Activated T-helper 2 cell treated with anti-CD3 and anti-CD28 coated beads, Interferon-gamma antibody, Interleukin-2, Interleukin-4, amounts not matched to agents 10 μg/mL and 5 μg/mL and 100 μg/mL, durations not matched to agents 14 hours and 24 hours and 36 hours (primary cell): Measurements from ENCODE around the gene MIGA2. TPM values are rescaled to one million over a fixed set of nuclear protein-coding genes. Genes with fewer than 3 reads are reported as not detected.
A peak's percentile ranks its signal among the peaks of the same experiment; 100 is the strongest.

Experiments used
- DNase-seq: peaks from one replicate; pipeline ENCODE4 v3.0.0; 2021; ENCODE audit warnings: low spot score
- H3K27ac Mint-ChIP-seq: one replicate; pipeline ENCODE4 v1.8.0; 2021; ENCODE audit warnings: mixed read lengths
- H3K27me3 Mint-ChIP-seq: one replicate; pipeline ENCODE4 v1.8.0; 2021; ENCODE audit warnings: low read depth, mixed read lengths
- H3K36me3 Mint-ChIP-seq: one replicate; pipeline ENCODE4 v1.8.0; 2021; ENCODE audit warnings: low read depth, mixed read lengths
- H3K4me1 Mint-ChIP-seq: one replicate; pipeline ENCODE4 v1.8.0; 2021; ENCODE audit warnings: low read depth, mixed read lengths
- H3K4me3 Mint-ChIP-seq: one replicate; pipeline ENCODE4 v1.8.0; 2021; ENCODE audit warnings: low read depth, mild to moderate bottlenecking, moderate library complexity, mixed read lengths
- H3K9me3 Mint-ChIP-seq: one replicate; pipeline ENCODE4 v1.8.0; 2021; ENCODE audit warnings: mixed read lengths
- intact Hi-C: fragments of 100-400 bp; cut with micrococcal nuclease; formaldehyde crosslinking; loops from one replicate; pipeline ENCODE4 v1.15.1; 2023
- total RNA-seq: library from RNA; stranded (reverse); gene quantifications from 2 replicates; pipeline ENCODE4 v1.2.3, GENCODE V29; 2022

MIGA2 gene
- total RNA-seq, 1 donor from 2014 or later = 41.7 TPM

DNA sequence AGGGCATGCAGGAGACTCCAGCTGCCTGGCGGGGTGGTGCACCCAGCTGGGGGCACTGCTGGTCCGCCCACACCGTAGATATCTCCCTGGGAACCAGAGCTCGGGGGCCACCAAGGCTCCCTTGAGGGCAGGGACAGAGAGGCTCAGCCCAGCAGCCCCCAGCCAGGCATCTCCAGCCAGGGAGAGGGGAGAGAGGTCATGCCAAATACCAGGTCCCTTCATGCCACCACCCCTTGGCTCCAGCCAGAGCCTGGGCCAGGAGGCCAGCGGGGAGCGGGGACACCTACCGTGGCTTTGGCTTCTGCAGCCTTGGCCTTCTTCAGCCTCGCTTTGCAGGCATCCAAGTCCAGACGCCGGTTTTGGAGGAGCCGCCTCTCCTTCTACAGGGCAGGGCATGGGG lies 22.3 kb upstream of the MIGA2 start:
- intact Hi-C loops = no loop called here
- Mint-ChIP-seq H3K9me3 (no peaks in the 10 kb centered on the region), H3K36me3 (peaks cover 23% of the 10 kb centered on the region), H3K27me3 (no peaks in the 10 kb centered on the region), H3K4me1 (no peaks in the 10 kb centered on the region), H3K27ac (no peak overlapping the region), H3K4me3 (no peak overlapping the region)
- DNase-seq = no peak

GRCh38 chr9:129014608-129015007 lies 21.8 kb upstream of the MIGA2 start:
- intact Hi-C loops = no loop called here
- Mint-ChIP-seq H3K27ac (no peak overlapping the region), H3K9me3 (no peaks in the 10 kb centered on the region), H3K27me3 (no peaks in the 10 kb centered on the region), H3K4me3 (no peak overlapping the region), H3K36me3 (peaks cover 23% of the 10 kb centered on the region), H3K4me1 (no peaks in the 10 kb centered on the region)
- DNase-seq = no peak

- Mint-ChIP-seq H3K27ac (no peak overlapping the region), H3K27me3 (no peaks in the 10 kb centered on the region), H3K4me3 (no peak overlapping the region), H3K36me3 (peaks cover 5% of the 10 kb centered on the region), H3K4me1 (peaks cover 8% of the 10 kb centered on the region), H3K9me3 (no peaks in the 10 kb centered on the region)
- intact Hi-C loops = loop anchor here (10.0 kb wide), 1 partner anchor 336 kb away; the partner anchor contains the start of gene SET
- no peak for DNase-seq
Measured at GRCh38 chr9:129021091-129021490, 15.3 kb upstream of the MIGA2 start.

DNA sequence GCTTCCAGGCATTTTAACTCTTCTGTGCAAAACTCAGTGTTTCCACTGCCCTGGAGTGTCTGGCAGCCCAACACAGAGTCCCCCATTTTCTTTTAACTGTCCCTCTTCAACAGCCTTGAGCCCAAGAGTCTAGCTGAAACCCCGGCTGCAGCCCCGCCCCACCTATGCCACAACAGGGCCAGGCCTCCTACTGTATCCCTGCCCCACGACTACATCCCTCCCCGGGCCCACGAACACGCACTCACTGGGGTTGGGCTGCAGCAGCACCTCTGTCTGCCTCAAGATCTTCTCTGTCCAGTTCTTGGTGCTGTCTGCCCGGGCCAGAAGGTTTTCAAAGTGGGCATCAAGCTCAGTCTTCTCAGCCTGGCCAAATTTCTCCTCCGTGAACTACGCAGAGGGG lies 14.4 kb upstream of the MIGA2 start:
- H3K9me3 Mint-ChIP-seq = no peaks in the 10 kb centered on the region
- H3K4me3 Mint-ChIP-seq = no peak overlapping the region
- H3K27me3 Mint-ChIP-seq = no peaks in the 10 kb centered on the region
- no peak for DNase-seq
- H3K36me3 Mint-ChIP-seq = peaks cover 5% of the 10 kb centered on the region
- H3K27ac Mint-ChIP-seq = no peak overlapping the region
- intact Hi-C loops = loop anchor here (10.0 kb wide), 1 partner anchor 337 kb away; the partner anchor contains the start of gene SET
- H3K4me1 Mint-ChIP-seq = peaks cover 8% of the 10 kb centered on the region

DNA sequence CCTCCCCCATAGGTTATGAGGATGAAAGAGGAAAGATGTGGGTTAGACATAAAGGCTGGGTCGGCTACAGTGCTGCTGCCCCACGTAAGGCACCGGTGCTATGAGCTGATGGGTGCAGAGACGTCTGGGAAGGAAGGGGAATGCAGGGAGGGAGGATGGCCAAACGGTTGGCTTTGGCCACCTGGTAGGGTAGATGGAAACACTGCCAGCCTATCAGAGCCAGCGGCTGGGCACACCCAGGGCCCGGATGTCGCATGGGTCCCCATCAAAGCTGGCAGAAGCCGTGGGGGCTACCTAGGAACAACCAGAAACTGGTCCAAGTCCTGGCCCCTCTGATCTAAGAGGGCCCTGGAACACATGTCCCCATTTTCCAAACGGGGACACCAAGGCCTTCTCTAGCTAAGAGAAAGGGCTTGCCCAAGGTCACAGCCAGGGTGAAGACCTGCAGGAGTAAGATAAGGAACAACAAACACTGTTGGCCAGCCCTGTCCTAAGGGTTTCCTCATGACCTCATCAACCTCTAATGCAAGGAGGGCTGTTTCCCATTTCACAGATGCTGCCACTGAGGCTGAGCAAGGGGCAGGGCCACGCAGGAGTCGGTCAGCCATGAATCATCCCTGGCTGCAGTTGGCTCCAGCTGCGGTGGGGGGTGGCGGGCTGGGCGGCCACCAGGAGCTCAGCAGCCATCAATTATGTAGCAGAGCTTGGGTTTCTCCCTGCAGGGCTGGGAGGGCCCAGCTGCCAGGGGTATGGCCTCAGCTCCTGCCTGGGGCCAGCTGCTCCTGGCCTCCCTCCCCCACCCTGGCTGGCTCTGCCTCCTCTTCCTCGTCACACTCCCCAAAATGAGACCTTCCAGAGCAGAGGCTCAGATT lies 13.2 kb upstream of the MIGA2 start:
- H3K9me3 Mint-ChIP-seq = no peaks in the 10 kb centered on the region
- H3K4me3 Mint-ChIP-seq = no peak overlapping the region
- H3K27ac Mint-ChIP-seq = no peak overlapping the region
- DNase-seq = no peak
- intact Hi-C loops = loop anchor here (10.0 kb wide), 1 partner anchor 338 kb away; the partner anchor contains the start of gene SET
- H3K4me1 Mint-ChIP-seq = peaks cover 11% of the 10 kb centered on the region
- no peaks in the 10 kb centered on the region for H3K27me3 Mint-ChIP-seq
- H3K36me3 Mint-ChIP-seq = peaks cover 5% of the 10 kb centered on the region

- Mint-ChIP-seq H3K27ac (no peak overlapping the region), H3K27me3 (no peaks in the 10 kb centered on the region), H3K4me1 (peaks cover 11% of the 10 kb centered on the region), H3K4me3 (no peak overlapping the region), H3K36me3 (peaks cover 5% of the 10 kb centered on the region), H3K9me3 (no peaks in the 10 kb centered on the region)
- intact Hi-C loops = loop anchor here (10.0 kb wide), 1 partner anchor 339 kb away; the partner anchor contains the start of gene SET
- DNase-seq = no peak
Measured at GRCh38 chr9:129023908-129024233, 12.6 kb upstream of the MIGA2 start.

- H3K27me3 Mint-ChIP-seq = no peaks in the 10 kb centered on the region
Measured at GRCh38 chr9:129026442-129027223, 9.8 kb upstream of the MIGA2 start.

GRCh38 chr9:129027224-129027684 lies 9.2 kb upstream of the MIGA2 start:
- H3K36me3 Mint-ChIP-seq = no peaks in the 10 kb centered on the region
- H3K27ac Mint-ChIP-seq = peak overlapping the region; percentile 70
- no peaks in the 10 kb centered on the region for H3K27me3 Mint-ChIP-seq
- H3K4me1 Mint-ChIP-seq = peaks cover 3% of the 10 kb centered on the region
- no peak for DNase-seq
- intact Hi-C loops = loop anchor here (10.0 kb wide), 1 partner anchor 342 kb away; the partner anchor contains the start of gene SET
- H3K9me3 Mint-ChIP-seq = no peaks in the 10 kb centered on the region
- peak overlapping the region; percentile 90 for H3K4me3 Mint-ChIP-seq

More at GRCh38 chr9:129026442-129027223, 9.8 kb upstream of the MIGA2 start:
- H3K27ac Mint-ChIP-seq = no peak overlapping the region
- no peak for DNase-seq
- H3K36me3 Mint-ChIP-seq = peaks cover 5% of the 10 kb centered on the region
- peak overlapping the region; percentile 90 for H3K4me3 Mint-ChIP-seq
- H3K4me1 Mint-ChIP-seq = peaks cover 7% of the 10 kb centered on the region
- H3K9me3 Mint-ChIP-seq = no peaks in the 10 kb centered on the region
- intact Hi-C loops = loop anchor here (10.0 kb wide), 1 partner anchor 342 kb away; the partner anchor contains the start of gene SET

DNA sequence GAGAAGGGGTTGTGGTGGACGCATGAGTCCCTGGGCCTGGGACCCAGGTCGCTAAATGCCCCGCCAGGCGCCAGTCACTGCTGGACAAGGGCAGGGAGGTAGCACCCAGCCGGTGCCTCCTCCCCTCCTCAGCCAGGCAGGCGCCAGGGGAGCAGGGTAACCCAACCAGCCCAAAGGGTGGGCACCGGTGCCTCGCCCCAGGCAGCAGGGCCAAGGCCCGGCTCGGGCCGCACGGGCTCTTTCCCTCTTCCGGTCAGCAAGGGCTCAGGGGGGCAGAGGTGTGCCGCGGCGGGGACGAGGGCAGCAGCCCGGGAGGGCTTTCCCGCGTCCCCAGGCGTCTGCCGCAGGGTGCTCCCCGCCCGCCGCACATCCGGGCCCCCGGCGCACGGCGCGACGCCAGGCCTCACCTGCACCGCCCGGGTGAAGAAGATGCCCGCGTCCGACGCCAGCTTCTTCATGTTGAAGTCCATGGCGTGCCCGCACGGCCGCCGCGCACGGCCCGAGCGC lies 8.7 kb upstream of the MIGA2 start:
- Mint-ChIP-seq H3K9me3 (no peaks in the 10 kb centered on the region), H3K4me3 (peak overlapping the region; percentile 90), H3K27me3 (no peaks in the 10 kb centered on the region), H3K4me1 (peaks cover 3% of the 10 kb centered on the region), H3K36me3 (no peaks in the 10 kb centered on the region), H3K27ac (peak overlapping the region; percentile 70)
- DNase-seq = no peak
- intact Hi-C loops = loop anchor here (1.0 to 10.0 kb wide), 2 partner anchors 9 to 343 kb away; partner anchors contain the start of genes MIGA2 and SET

DNA sequence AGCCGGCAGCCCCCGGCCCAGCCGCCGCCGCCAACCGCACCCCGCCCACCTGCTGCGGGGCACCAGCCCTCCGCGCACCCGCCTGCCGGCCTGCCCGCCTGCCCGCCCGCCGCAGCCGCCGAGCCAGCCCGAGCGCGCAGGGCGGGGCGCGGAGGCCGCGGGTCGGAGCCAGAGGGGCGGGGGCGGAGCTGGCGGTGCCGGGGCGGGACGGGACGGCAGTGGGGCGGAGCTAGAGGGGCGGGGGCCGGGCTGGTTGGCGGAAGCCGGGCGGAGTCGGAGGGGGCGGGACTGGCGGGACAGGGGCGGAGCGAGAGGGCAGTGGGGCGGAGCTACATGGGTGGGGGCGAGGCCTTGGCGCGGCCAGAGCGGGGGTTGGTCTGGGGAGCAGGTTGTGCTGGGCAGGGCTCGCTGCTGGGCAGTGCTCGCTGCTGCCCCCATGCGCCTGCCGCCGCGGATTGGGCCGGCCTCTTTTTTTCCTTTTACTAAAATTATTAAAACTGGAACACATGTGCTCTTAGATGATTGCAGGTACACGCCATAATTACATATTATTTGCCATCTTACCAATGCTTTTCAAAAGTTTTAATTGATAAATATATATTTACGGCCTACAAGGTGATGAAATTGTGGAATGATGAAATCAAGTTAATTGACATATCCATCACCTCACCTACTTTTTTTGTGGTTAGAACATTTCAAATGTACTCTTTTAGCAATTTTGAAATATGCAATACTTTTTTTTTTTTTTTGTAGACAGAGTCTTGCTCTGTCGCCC lies 8.0 kb upstream of the MIGA2 start, which contains the start of gene SH3GLB2:
Gene SH3GLB2 (minus strand): TSS at position 140 of the 775 bp plus-strand sequence. CDS start 177 bp downstream, outside the sequence.
- Mint-ChIP-seq H3K27me3 (no peaks in the 10 kb centered on the region), H3K4me3 (peak within 1 kb of the TSS; percentile 90), H3K36me3 (no peaks in the 10 kb centered on the region), H3K9me3 (no peaks in the 10 kb centered on the region), H3K4me1 (peaks cover 3% of the 10 kb centered on the region), H3K27ac (peak within 1 kb of the TSS; percentile 70)
- DNase-seq = peak; percentile 87
- intact Hi-C loops = loop anchor here (1.0 to 10.0 kb wide), 2 partner anchors 8 to 344 kb away; partner anchors contain the start of genes MIGA2 and SET

DNA sequence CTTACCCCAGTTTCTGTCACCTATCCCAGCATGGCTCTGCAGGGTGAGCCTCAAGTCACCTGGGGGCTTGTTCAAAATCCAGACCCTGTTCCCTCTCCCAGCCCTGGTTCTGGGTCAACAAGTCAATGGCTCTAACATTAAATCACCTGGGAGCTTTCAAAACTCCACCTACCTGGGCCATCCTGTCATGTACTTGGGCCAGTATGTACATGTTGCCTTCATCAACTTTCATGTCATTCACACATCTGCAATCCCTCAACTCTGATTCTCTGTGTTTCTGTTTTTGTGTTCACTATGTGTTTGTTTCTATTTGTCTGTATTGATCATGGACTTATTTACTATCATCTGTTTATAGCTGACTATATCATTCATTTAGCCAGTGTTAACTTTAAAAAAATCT lies 6.2 kb upstream of the MIGA2 start:
- Mint-ChIP-seq H3K36me3 (no peaks in the 10 kb centered on the region), H3K27ac (peak overlapping the region; percentile 39), H3K4me3 (no peak overlapping the region), H3K9me3 (no peaks in the 10 kb centered on the region), H3K4me1 (peaks cover 3% of the 10 kb centered on the region), H3K27me3 (no peaks in the 10 kb centered on the region)
- intact Hi-C loops = no loop called here
- DNase-seq = no peak

- DNase-seq = no peak
- H3K36me3 Mint-ChIP-seq = no peaks in the 10 kb centered on the region
- intact Hi-C loops = no loop called here
- no peaks in the 10 kb centered on the region for H3K9me3 Mint-ChIP-seq
- H3K27me3 Mint-ChIP-seq = no peaks in the 10 kb centered on the region
- H3K4me3 Mint-ChIP-seq = no peak overlapping the region
- peaks cover 9% of the 10 kb centered on the region for H3K4me1 Mint-ChIP-seq
- H3K27ac Mint-ChIP-seq = no peak overlapping the region
Measured at GRCh38 chr9:129031514-129031913, 4.9 kb upstream of the MIGA2 start.
